CD4-positive, alpha-beta T cell (primary cell): Measurements from ENCODE around the gene PLGRKT. TPM values are rescaled to one million over a fixed set of nuclear protein-coding genes. Genes with fewer than 3 reads are reported as not detected.
A peak's percentile ranks its signal among the peaks of the same experiment; 100 is the strongest.
"Not testable (repeated sequence)": the region's sequence is repeated elsewhere in the genome, so short reads cannot be mapped to it uniquely, and the experiment has no call there.

Source experiments
- ATAC-seq: fragments of 200-7000 bp; cut with Tn5 transposase; one replicate; pipeline ENCODE4 v1.10.0; 2022; ENCODE audit warnings: mild to moderate bottlenecking; ENCODE audit not compliant: poor library complexity
- CTCF ChIA-PET: fragments of 350-600 bp; sonication (Branson Sonifier 250); formaldehyde crosslinking; loops from one replicate; lab custom pipeline; 2021; ENCODE audit warnings: antibody characterized with exemption, inconsistent platforms; lab: Charles Lee
- POLR2A ChIA-PET: fragments of 350-600 bp; sonication (Branson Sonifier 250); formaldehyde crosslinking; loops from one replicate; lab custom pipeline; 2021; ENCODE audit warnings: antibody characterized with exemption, inconsistent platforms; lab: Charles Lee
- DNase-seq, 14 experiments: peaks; one replicate each; pipeline ENCODE4 v3.0.0-alpha.2; 2013 to 2020; ENCODE audit warnings: mixed read lengths in 2 of 14
- H3K27ac ChIP-seq, 2 donors: one replicate each; pipeline versions ENCODE4 v1.5.1 to v1.7.0; 2013; ENCODE audit warnings: low read length in 2 of 2, low read depth in 1 of 2, mild to moderate bottlenecking in 1 of 2
- H3K27me3 ChIP-seq, 2 experiments: 1 replicate in 1 of 2; 2 replicates in 1 of 2; pipeline versions ENCODE4 v1.6.1 to v1.7.0; 2013; ENCODE audit warnings: low read length in 2 of 2, control low read depth in 1 of 2, mild to moderate bottlenecking in 1 of 2, moderate library complexity in 1 of 2; ENCODE audit not compliant: insufficient read depth in 2 of 2, control insufficient read depth in 1 of 2
- H3K36me3 ChIP-seq: one replicate; pipeline ENCODE4 v1.6.1; 2013; ENCODE audit warnings: low read length, control low read depth; ENCODE audit not compliant: insufficient read depth
- H3K4me1 ChIP-seq: one replicate; pipeline ENCODE4 v1.6.1; 2013; ENCODE audit warnings: low read length, control low read depth; ENCODE audit not compliant: insufficient read depth
- H3K4me3 ChIP-seq: one replicate; pipeline ENCODE4 v1.5.1; 2013; ENCODE audit warnings: mild to moderate bottlenecking, low read length, moderate library complexity
- H3K9me3 ChIP-seq, 2 experiments: 1 replicate in 1 of 2; 2 replicates in 1 of 2; pipeline versions ENCODE4 v1.6.1 to v1.7.0; 2013; ENCODE audit warnings: low read length in 2 of 2, mild to moderate bottlenecking in 2 of 2, control low read depth in 1 of 2, moderate library complexity in 1 of 2; ENCODE audit not compliant: control insufficient read depth in 1 of 2, insufficient read depth in 1 of 2
- H3K27ac Mint-ChIP-seq: one replicate; pipeline ENCODE4 v1.8.0; 2020; ENCODE audit warnings: mixed read lengths
- H3K27me3 Mint-ChIP-seq: one replicate; pipeline ENCODE4 v1.8.0; 2021; ENCODE audit warnings: mixed read lengths
- H3K36me3 Mint-ChIP-seq: one replicate; pipeline ENCODE4 v1.8.0; 2021; ENCODE audit warnings: low read depth, mixed read lengths
- H3K4me1 Mint-ChIP-seq: one replicate; pipeline ENCODE4 v1.8.0; 2021; ENCODE audit warnings: low read depth, mixed read lengths
- H3K4me3 Mint-ChIP-seq: one replicate; pipeline ENCODE4 v1.8.0; 2020; ENCODE audit warnings: mild to moderate bottlenecking, mixed read lengths
- H3K9me3 Mint-ChIP-seq: one replicate; pipeline ENCODE4 v1.8.0; 2020; ENCODE audit warnings: mixed read lengths
- intact Hi-C, 2 experiments: fragments of 100-400 bp; cut with DNase I in 1 of 2; cut with micrococcal nuclease in 1 of 2; formaldehyde crosslinking; loops; one replicate each; pipeline versions ENCODE4 v1.15.1 to v1.9.0; 2023 to 2025; cut with DNase I, micrococcal nuclease
- total RNA-seq, 174 experiments: library from RNA in 2 of 174; stranded (reverse) in 2 of 174; gene quantifications; one replicate each; pipeline ENCODE4 v1.2.3 and lab custom pipeline; 2021 to 2026
- TF ChIP-seq, protein P1 (sequence below): fragments of 200-600 bp; IDR thresholded peaks from one replicate; pipeline ENCODE4 v1.8.0; 2022; ENCODE audit warnings: antibody characterized with exemption, mild to moderate bottlenecking

PLGRKT gene
- total RNA-seq, 2 experiments from 2014 or later, result 13.8 to 15.6 TPM

DNA sequence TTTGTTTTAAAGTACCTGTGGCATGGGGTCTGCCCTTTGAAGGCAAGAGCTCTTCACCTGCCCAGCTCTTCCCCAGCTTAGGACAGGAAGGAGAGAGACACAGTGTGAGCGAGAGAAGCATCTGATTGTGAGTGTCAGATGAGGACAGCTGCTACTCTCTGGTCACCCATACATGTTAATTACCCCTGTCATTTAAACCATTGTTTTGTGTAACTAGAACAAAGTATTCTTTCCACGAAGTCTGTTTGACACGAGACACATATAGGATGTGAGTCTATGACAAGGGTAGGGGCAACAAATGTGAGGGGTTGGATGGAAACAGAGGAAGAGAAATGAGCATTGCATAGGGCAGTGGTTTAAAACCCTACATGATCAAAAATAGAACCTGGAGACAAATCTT lies 9.6 kb upstream of the PLGRKT start:
- no peaks in the 10 kb centered on the region for H3K9me3 Mint-ChIP-seq
- no peak overlapping the region for H3K4me3 ChIP-seq
- no peaks in the 10 kb centered on the region for H3K9me3 ChIP-seq
- ATAC-seq (no peak), DNase-seq (no peak)
- peaks cover 52% of the 10 kb centered on the region for H3K4me1 Mint-ChIP-seq
- CTCF ChIA-PET, result no interaction called here
- TF ChIP-seq, protein P1, sequence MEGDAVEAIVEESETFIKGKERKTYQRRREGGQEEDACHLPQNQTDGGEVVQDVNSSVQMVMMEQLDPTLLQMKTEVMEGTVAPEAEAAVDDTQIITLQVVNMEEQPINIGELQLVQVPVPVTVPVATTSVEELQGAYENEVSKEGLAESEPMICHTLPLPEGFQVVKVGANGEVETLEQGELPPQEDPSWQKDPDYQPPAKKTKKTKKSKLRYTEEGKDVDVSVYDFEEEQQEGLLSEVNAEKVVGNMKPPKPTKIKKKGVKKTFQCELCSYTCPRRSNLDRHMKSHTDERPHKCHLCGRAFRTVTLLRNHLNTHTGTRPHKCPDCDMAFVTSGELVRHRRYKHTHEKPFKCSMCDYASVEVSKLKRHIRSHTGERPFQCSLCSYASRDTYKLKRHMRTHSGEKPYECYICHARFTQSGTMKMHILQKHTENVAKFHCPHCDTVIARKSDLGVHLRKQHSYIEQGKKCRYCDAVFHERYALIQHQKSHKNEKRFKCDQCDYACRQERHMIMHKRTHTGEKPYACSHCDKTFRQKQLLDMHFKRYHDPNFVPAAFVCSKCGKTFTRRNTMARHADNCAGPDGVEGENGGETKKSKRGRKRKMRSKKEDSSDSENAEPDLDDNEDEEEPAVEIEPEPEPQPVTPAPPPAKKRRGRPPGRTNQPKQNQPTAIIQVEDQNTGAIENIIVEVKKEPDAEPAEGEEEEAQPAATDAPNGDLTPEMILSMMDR, result no peak
- H3K27ac ChIP-seq, result no peak overlapping the region
- no peaks in the 10 kb centered on the region for H3K27me3 Mint-ChIP-seq
- POLR2A ChIA-PET, result interaction anchor here (5.6 kb wide), 1 partner anchor 9 kb away, joined by 114 read pairs; the partner anchor contains the start of gene PLGRKT
- no peaks in the 10 kb centered on the region for H3K27me3 ChIP-seq
- no peaks in the 10 kb centered on the region for H3K36me3 ChIP-seq
- H3K36me3 Mint-ChIP-seq, result peaks cover 5% of the 10 kb centered on the region
- peak overlapping the region; percentile 95 for H3K27ac Mint-ChIP-seq
- peaks cover 30% of the 10 kb centered on the region for H3K4me1 ChIP-seq
- intact Hi-C loops, result no loop called here
- peak overlapping the region; percentile 0 for H3K4me3 Mint-ChIP-seq

DNA sequence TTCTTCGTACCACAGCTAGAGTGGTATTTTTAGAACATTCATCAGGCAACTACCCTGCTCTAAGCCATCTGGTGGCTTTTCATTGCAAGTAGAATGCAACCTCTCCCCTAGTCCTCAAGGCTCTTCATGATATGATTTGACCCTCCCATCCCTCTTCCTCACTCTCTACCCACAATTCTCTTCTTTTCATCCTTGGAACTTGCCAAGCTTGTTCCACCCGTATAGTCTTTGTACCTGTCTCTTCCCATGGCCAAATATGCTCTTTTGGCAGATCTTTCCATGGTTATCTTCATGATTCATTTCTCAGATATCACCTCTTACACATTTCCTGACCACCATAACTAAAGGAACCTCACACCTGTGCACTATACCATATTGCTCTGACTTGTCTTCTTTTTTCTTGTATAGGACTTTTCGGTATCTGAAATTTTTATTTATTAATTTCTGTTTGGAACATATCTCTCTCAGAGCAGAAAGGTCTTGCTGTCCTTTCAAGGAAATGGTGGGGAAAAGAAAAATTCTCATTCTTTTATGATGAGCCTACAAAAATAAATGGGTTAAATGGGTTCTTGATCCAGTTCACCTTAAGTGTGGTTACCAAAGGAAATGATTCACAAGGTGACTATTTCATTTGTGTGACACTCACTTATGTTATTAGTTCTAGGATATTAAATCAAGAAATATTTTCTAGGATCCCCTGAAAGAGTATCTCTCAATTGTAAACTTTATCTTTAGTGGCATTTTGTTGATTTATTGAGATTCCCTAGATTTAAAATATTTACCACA lies 8.9 kb upstream of the PLGRKT start:
- POLR2A ChIA-PET, result interaction anchor here (5.6 kb wide), 1 partner anchor 9 kb away, joined by 114 read pairs; the partner anchor contains the start of gene PLGRKT
- no peaks in the 10 kb centered on the region for H3K9me3 Mint-ChIP-seq
- H3K27ac ChIP-seq, result no peak overlapping the region
- peak overlapping the region; percentile 95 for H3K27ac Mint-ChIP-seq
- CTCF ChIA-PET, result no interaction called here
- ATAC-seq (no peak), DNase-seq (peak in 1 of 14 experiments; percentile 37)
- H3K4me1 ChIP-seq, result peaks cover 23% of the 10 kb centered on the region
- no peaks in the 10 kb centered on the region for H3K27me3 Mint-ChIP-seq
- no peak overlapping the region for H3K4me3 ChIP-seq
- H3K9me3 ChIP-seq, result no peaks in the 10 kb centered on the region
- intact Hi-C loops, result no loop called here
- H3K4me1 Mint-ChIP-seq, result peaks cover 49% of the 10 kb centered on the region
- no peaks in the 10 kb centered on the region for H3K27me3 ChIP-seq
- no peak overlapping the region for H3K4me3 Mint-ChIP-seq
- H3K36me3 Mint-ChIP-seq, result peaks cover 5% of the 10 kb centered on the region
- TF ChIP-seq, protein P1, result no peak
- H3K36me3 ChIP-seq, result no peaks in the 10 kb centered on the region

DNA sequence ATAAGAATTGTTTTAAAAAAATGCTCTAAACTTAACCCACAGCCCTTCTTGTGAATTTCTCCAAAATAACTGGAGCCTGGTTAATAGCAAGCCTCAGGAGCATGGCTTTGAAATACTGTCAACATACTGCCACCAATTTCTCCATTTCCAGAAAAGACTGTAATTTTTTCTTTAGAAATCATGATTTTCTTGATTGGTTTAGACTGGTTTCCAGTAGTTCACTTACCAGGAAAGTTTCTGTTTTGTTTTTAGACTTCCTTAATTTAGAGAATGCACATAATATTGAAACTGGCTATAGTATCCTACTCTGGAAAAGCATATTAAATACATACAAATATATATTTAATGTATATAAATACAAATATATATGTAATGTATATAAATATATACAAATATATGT lies 8.2 kb upstream of the PLGRKT start:
- no peaks in the 10 kb centered on the region for H3K27me3 ChIP-seq
- H3K36me3 ChIP-seq, result no peaks in the 10 kb centered on the region
- ATAC-seq, result no peak
- Mint-ChIP-seq H3K27me3 (no peaks in the 10 kb centered on the region), H3K4me3 (no peak overlapping the region), H3K36me3 (peaks cover 5% of the 10 kb centered on the region), H3K27ac (no peak overlapping the region), H3K9me3 (no peaks in the 10 kb centered on the region), H3K4me1 (peaks cover 42% of the 10 kb centered on the region)
- TF ChIP-seq, protein P1, result no peak
- peaks cover 20% of the 10 kb centered on the region for H3K4me1 ChIP-seq
- H3K27ac ChIP-seq, result no peak overlapping the region
- intact Hi-C loops, result no loop called here
- ChIA-PET CTCF (no interaction called here), POLR2A (interaction anchor here (5.6 kb wide), 1 partner anchor 8 kb away, joined by 114 read pairs; the partner anchor contains the start of gene PLGRKT)
- no peak for DNase-seq
- H3K4me3 ChIP-seq, result no peak overlapping the region
- no peaks in the 10 kb centered on the region for H3K9me3 ChIP-seq

DNA sequence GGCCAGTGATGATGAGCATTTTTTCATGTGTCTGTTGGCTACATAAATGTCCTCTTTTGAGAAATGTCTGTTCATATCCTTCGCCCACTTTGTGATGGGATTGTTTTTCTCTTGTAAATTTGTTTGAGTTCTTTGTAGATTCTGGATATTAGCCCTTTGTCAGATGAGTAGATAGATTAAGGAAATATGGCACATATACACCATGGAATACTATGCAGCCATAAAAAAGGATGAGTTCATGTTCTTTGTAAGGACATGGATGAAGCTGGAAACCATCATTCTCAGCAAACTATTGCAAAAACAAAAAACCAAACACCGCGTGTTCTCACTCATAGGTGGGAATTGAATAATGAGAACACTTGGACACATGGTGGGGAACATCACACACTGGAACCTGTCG lies 7.4 kb upstream of the PLGRKT start:
- H3K36me3 ChIP-seq, H3K27me3 ChIP-seq, H3K27ac Mint-ChIP-seq, H3K4me3 ChIP-seq, H3K4me3 Mint-ChIP-seq, H3K36me3 Mint-ChIP-seq, H3K27ac ChIP-seq, H3K9me3 ChIP-seq, POLR2A ChIA-PET, ATAC-seq, intact Hi-C loops, H3K9me3 Mint-ChIP-seq, DNase-seq, CTCF ChIA-PET, H3K27me3 Mint-ChIP-seq: not testable (repeated sequence)
- H3K4me1 Mint-ChIP-seq, result peaks cover 34% of the 10 kb centered on the region
- peaks cover 15% of the 10 kb centered on the region for H3K4me1 ChIP-seq
